ENCODE results near the gene OPHN1. TPM values are rescaled to one million over a fixed set of nuclear protein-coding genes. Genes with fewer than 3 reads are reported as not detected.

OPHN1 gene
- total RNA-seq, 2 donors from 2014 or later, result 2.3 to 4.3 TPM

DNA sequence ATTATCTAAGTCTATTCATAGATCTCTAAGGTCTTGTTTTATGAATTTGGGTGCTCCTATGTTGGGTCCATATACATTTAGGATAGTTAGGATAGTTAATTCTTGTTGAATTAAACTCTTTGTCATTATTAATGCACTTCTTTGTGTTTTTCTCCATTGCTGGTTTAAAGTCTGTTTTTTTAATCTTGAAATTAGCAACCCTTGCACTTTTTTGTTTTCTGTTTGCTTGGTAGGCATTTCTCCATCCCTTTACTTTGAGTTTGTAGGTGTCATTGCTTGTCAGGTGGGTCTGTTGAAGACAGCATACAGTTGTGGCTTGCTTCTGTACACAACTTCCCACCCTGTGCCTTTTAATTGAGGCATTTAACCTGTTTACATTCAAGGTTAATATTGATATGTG lies 434.8 kb downstream of the OPHN1 start:
- Histone ChIP-seq H3K4me3 (no peak overlapping the region), H3K4me1 (no peaks in the 10 kb centered on the region), H3K27ac (no peak overlapping the region), H3K9me3 (no peaks in the 10 kb centered on the region), H3K27me3 (no peaks in the 10 kb centered on the region), H3K36me3 (replicated peaks in 1 of 2; ENCODE audit: insufficient read depth in 1 of 2, low read depth in 2 of 2) (no peaks in the 10 kb centered on the region)
- DNase-seq (no peak), ATAC-seq (no peak)
- intact Hi-C loops (cut with DNase I), result no loop called here
- TF ChIP-seq, protein P1, sequence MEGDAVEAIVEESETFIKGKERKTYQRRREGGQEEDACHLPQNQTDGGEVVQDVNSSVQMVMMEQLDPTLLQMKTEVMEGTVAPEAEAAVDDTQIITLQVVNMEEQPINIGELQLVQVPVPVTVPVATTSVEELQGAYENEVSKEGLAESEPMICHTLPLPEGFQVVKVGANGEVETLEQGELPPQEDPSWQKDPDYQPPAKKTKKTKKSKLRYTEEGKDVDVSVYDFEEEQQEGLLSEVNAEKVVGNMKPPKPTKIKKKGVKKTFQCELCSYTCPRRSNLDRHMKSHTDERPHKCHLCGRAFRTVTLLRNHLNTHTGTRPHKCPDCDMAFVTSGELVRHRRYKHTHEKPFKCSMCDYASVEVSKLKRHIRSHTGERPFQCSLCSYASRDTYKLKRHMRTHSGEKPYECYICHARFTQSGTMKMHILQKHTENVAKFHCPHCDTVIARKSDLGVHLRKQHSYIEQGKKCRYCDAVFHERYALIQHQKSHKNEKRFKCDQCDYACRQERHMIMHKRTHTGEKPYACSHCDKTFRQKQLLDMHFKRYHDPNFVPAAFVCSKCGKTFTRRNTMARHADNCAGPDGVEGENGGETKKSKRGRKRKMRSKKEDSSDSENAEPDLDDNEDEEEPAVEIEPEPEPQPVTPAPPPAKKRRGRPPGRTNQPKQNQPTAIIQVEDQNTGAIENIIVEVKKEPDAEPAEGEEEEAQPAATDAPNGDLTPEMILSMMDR (IDR thresholded peaks at IDR 0.05), result no peak
- no peak for TF ChIP-seq POLR2A (IDR thresholded peaks at IDR 0.05)

Small RNA genes lying within 50 kb of the gene (small RNA-seq; reads per million reads assigned to genes)
- gene RF00019 (not detected), gene RNU6-1225P (not detected)

Other genes with a start within 250 kb of the OPHN1 start
- 10 to 100 TPM; 12.9 to 14.0 TPM for gene YIPF6, start 65.6 kb upstream of the OPHN1 start, total RNA-seq
- gene STARD8, start 214.2 kb upstream of the OPHN1 start, total RNA-seq, result 1 to 10 TPM; 6.0 to 9.6 TPM